Measurements from ENCODE around the gene TP53BP1.

TP53BP1 gene

GRCh38 chr15:43383070-43383469 is 109.9 kb downstream of the TP53BP1 start:
- Histone ChIP-seq H3K27ac (ENCODE audit: low read length) (no peak overlapping the region), H3K9ac (ENCODE audit: low read length in 2 of 2) (no peak overlapping the region), H3K4me1 (ENCODE audit: control insufficient read depth, insufficient read depth, low read length) (no peaks in the 10 kb centered on the region), H3K27me3 (ENCODE audit: control insufficient read depth in 1 of 2, insufficient read depth in 2 of 2, low read length in 2 of 2) (no peaks in the 10 kb centered on the region), H3K36me3 (ENCODE audit: control insufficient read depth in 2 of 2, insufficient read depth in 2 of 2, low read length in 2 of 2) (peaks cover 24 to 25% of the 10 kb centered on the region in 2 donors), H3K9me3 (ENCODE audit: control insufficient read depth in 2 of 2, low read length in 2 of 2) (no peaks in the 10 kb centered on the region), H3K4me3 (ENCODE audit: low read length in 2 of 2) (no peak overlapping the region)

- Histone ChIP-seq H3K4me3 (ENCODE audit: low read length in 2 of 2) (no peak overlapping the region), H3K9ac (ENCODE audit: low read length in 2 of 2) (no peak overlapping the region), H3K27me3 (ENCODE audit: control insufficient read depth in 1 of 2, insufficient read depth in 2 of 2, low read length in 2 of 2) (no peaks in the 10 kb centered on the region), H3K36me3 (ENCODE audit: control insufficient read depth in 2 of 2, insufficient read depth in 2 of 2, low read length in 2 of 2) (peaks cover 22 to 26% of the 10 kb centered on the region in 2 donors), H3K27ac (ENCODE audit: low read length) (no peak overlapping the region), H3K9me3 (ENCODE audit: control insufficient read depth in 2 of 2, low read length in 2 of 2) (no peaks in the 10 kb centered on the region), H3K4me1 (ENCODE audit: control insufficient read depth, insufficient read depth, low read length) (no peaks in the 10 kb centered on the region)
Observed at GRCh38 chr15:43382310-43382709, 110.6 kb downstream of the TP53BP1 start.

- H3K36me3 ChIP-seq (ENCODE audit: control insufficient read depth in 2 of 2, insufficient read depth in 2 of 2, low read length in 2 of 2): peaks cover 13% of the 10 kb centered on the region in 2 donors
- no peak overlapping the region for H3K9ac ChIP-seq (ENCODE audit: low read length in 2 of 2)
- H3K27ac ChIP-seq (ENCODE audit: low read length): no peak overlapping the region
- no peaks in the 10 kb centered on the region for H3K4me1 ChIP-seq (ENCODE audit: control insufficient read depth, insufficient read depth, low read length)
- no peaks in the 10 kb centered on the region for H3K27me3 ChIP-seq (ENCODE audit: control insufficient read depth in 1 of 2, insufficient read depth in 2 of 2, low read length in 2 of 2)
- no peaks in the 10 kb centered on the region for H3K9me3 ChIP-seq (ENCODE audit: control insufficient read depth in 2 of 2, low read length in 2 of 2)
- H3K4me3 ChIP-seq (ENCODE audit: low read length in 2 of 2): no peak overlapping the region
Observed at GRCh38 chr15:43378601-43379000, 114.4 kb downstream of the TP53BP1 start.

- Histone ChIP-seq H3K36me3 (ENCODE audit: control insufficient read depth in 2 of 2, insufficient read depth in 2 of 2, low read length in 2 of 2) (peaks cover 8% of the 10 kb centered on the region in 2 donors), H3K4me1 (ENCODE audit: control insufficient read depth, insufficient read depth, low read length) (peaks cover 8% of the 10 kb centered on the region), H3K27ac (ENCODE audit: low read length) (no peak overlapping the region), H3K27me3 (ENCODE audit: control insufficient read depth in 1 of 2, insufficient read depth in 2 of 2, low read length in 2 of 2) (no peaks in the 10 kb centered on the region), H3K9me3 (ENCODE audit: control insufficient read depth in 2 of 2, low read length in 2 of 2) (no peaks in the 10 kb centered on the region), H3K4me3 (ENCODE audit: low read length in 2 of 2) (no peak overlapping the region), H3K9ac (ENCODE audit: low read length in 2 of 2) (no peak overlapping the region)
Observed at GRCh38 chr15:43376017-43376705, 116.8 kb downstream of the TP53BP1 start.

- H3K9ac ChIP-seq (ENCODE audit: low read length in 2 of 2): peak within 1 kb of the TSS; percentile 74 to 90
- no peaks in the 10 kb centered on the region for H3K27me3 ChIP-seq (ENCODE audit: control insufficient read depth in 1 of 2, insufficient read depth in 2 of 2, low read length in 2 of 2)
- peak within 1 kb of the TSS; percentile 90 to 95 for H3K4me3 ChIP-seq (ENCODE audit: low read length in 2 of 2)
- peaks cover 13 to 14% of the 10 kb centered on the region in 2 donors for H3K36me3 ChIP-seq (ENCODE audit: control insufficient read depth in 2 of 2, insufficient read depth in 2 of 2, low read length in 2 of 2)
- no peaks in the 10 kb centered on the region for H3K9me3 ChIP-seq (ENCODE audit: control insufficient read depth in 2 of 2, low read length in 2 of 2)
- H3K27ac ChIP-seq (ENCODE audit: low read length): peak within 1 kb of the TSS; percentile 11
- peaks cover 25% of the 10 kb centered on the region for H3K4me1 ChIP-seq (ENCODE audit: control insufficient read depth, insufficient read depth, low read length)
Observed at GRCh38 chr15:43370975-43371974, 121.7 kb downstream of the TP53BP1 start, which contains the start of the genes TUBGCP4 and ZSCAN29. Gene TUBGCP4, plus strand, starts transcription at chr15:43371101. Its CDS starts 254 bp downstream, at chr15:43371355. Gene ZSCAN29, minus strand, starts transcription at chr15:43371043. Its CDS starts 1,130 bp downstream, at chr15:43369913.

- no peaks in the 10 kb centered on the region for H3K9me3 ChIP-seq (ENCODE audit: control insufficient read depth in 2 of 2, low read length in 2 of 2)
- peaks cover 25% of the 10 kb centered on the region for H3K4me1 ChIP-seq (ENCODE audit: control insufficient read depth, insufficient read depth, low read length)
- H3K27me3 ChIP-seq (ENCODE audit: control insufficient read depth in 1 of 2, insufficient read depth in 2 of 2, low read length in 2 of 2): no peaks in the 10 kb centered on the region
- peaks cover 19 to 22% of the 10 kb centered on the region in 2 donors for H3K36me3 ChIP-seq (ENCODE audit: control insufficient read depth in 2 of 2, insufficient read depth in 2 of 2, low read length in 2 of 2)
- H3K27ac ChIP-seq (ENCODE audit: low read length): no peak overlapping the region
- H3K4me3 ChIP-seq (ENCODE audit: low read length in 2 of 2): peak overlapping the region; percentile 82 to 95
- peak overlapping the region; percentile 69 to 90 for H3K9ac ChIP-seq (ENCODE audit: low read length in 2 of 2)
Observed at GRCh38 chr15:43370310-43370974, 122.5 kb downstream of the TP53BP1 start.

- Histone ChIP-seq H3K4me3 (ENCODE audit: low read length in 2 of 2) (no peak overlapping the region), H3K27ac (ENCODE audit: low read length) (no peak overlapping the region), H3K4me1 (ENCODE audit: control insufficient read depth, insufficient read depth, low read length) (no peaks in the 10 kb centered on the region), H3K9me3 (ENCODE audit: control insufficient read depth in 2 of 2, low read length in 2 of 2) (peaks cover 31 to 32% of the 10 kb centered on the region in 2 donors), H3K27me3 (ENCODE audit: control insufficient read depth in 1 of 2, insufficient read depth in 2 of 2, low read length in 2 of 2) (no peaks in the 10 kb centered on the region), H3K36me3 (ENCODE audit: control insufficient read depth in 2 of 2, insufficient read depth in 2 of 2, low read length in 2 of 2) (peaks cover 54 to 59% of the 10 kb centered on the region in 2 donors), H3K9ac (ENCODE audit: low read length in 2 of 2) (no peak overlapping the region)
Observed at GRCh38 chr15:43361313-43361903, 131.5 kb downstream of the TP53BP1 start.

- Histone ChIP-seq H3K9ac (ENCODE audit: low read length in 2 of 2) (no peak overlapping the region), H3K4me1 (ENCODE audit: control insufficient read depth, insufficient read depth, low read length) (no peaks in the 10 kb centered on the region), H3K36me3 (ENCODE audit: control insufficient read depth in 2 of 2, insufficient read depth in 2 of 2, low read length in 2 of 2) (peaks cover 49 to 53% of the 10 kb centered on the region in 2 donors), H3K27ac (ENCODE audit: low read length) (no peak overlapping the region), H3K9me3 (ENCODE audit: control insufficient read depth in 2 of 2, low read length in 2 of 2) (peaks cover 31 to 32% of the 10 kb centered on the region in 2 donors), H3K4me3 (ENCODE audit: low read length in 2 of 2) (no peak overlapping the region), H3K27me3 (ENCODE audit: control insufficient read depth in 1 of 2, insufficient read depth in 2 of 2, low read length in 2 of 2) (no peaks in the 10 kb centered on the region)
Observed at GRCh38 chr15:43360821-43361220, 132.1 kb downstream of the TP53BP1 start.
